BE2C (cell line): Measurements from ENCODE around the gene CDH4.

Source experiments
- DNase-seq: peaks from one replicate; pipeline ENCODE4 v3.0.0-alpha.2; 2020
- H3K27me3 ChIP-seq: fragments of 250-450 bp; sonication (Bioruptor Pico); 2 replicates; pipeline ENCODE4 v1.5.1; 2020; ENCODE audit warnings: mild to moderate bottlenecking
- H3K36me3 ChIP-seq: fragments of 250-450 bp; sonication (Bioruptor Pico); 2 replicates; pipeline ENCODE4 v1.5.1; 2020; ENCODE audit warnings: mild to moderate bottlenecking
- H3K4me1 ChIP-seq: fragments of 250-450 bp; sonication (Bioruptor Pico); 2 replicates; pipeline ENCODE4 v1.5.1; 2020
- H3K4me3 ChIP-seq: 2 replicates; pipeline ENCODE4 v1.5.1; 2011; ENCODE audit warnings: low read depth, low read length
- H3K9me3 ChIP-seq: fragments of 250-450 bp; sonication (Bioruptor Pico); 2 replicates; pipeline ENCODE4 v1.5.1; 2020
- TF ChIP-seq, protein P1 (sequence below): IDR thresholded peaks from 2 replicates; pipeline ENCODE4 v1.5.1; 2012; ENCODE audit warnings: mild to moderate bottlenecking, low read depth, low read length

CDH4 gene

DNA sequence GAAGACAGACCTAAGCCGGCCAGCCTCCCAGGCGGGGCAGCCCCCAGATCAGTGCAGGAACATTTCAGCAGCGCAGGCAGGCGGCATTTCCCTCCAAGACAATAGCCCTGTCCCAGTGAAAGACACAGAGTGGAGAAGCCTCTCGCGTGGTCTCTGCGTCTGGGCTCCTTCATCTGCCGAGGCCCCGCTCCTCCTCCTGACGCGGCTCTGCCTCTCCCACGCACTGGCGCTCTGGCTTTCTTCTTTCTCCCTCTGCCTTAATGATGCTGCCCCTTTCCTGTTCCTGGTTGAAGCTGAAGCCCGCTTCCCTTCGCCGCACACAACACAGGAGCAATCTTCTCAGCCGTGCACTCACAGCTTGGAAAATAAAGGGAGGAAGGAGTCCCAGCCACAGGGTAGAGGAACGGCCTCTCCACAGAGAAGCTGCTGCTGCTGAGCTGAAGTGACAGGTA, 347.5 kb downstream of the CDH4 start:
- no peak for DNase-seq
- no peaks in the 10 kb centered on the region; the same call in 1 of the 2 replicates for H3K9me3 ChIP-seq
- TF ChIP-seq, protein P1, sequence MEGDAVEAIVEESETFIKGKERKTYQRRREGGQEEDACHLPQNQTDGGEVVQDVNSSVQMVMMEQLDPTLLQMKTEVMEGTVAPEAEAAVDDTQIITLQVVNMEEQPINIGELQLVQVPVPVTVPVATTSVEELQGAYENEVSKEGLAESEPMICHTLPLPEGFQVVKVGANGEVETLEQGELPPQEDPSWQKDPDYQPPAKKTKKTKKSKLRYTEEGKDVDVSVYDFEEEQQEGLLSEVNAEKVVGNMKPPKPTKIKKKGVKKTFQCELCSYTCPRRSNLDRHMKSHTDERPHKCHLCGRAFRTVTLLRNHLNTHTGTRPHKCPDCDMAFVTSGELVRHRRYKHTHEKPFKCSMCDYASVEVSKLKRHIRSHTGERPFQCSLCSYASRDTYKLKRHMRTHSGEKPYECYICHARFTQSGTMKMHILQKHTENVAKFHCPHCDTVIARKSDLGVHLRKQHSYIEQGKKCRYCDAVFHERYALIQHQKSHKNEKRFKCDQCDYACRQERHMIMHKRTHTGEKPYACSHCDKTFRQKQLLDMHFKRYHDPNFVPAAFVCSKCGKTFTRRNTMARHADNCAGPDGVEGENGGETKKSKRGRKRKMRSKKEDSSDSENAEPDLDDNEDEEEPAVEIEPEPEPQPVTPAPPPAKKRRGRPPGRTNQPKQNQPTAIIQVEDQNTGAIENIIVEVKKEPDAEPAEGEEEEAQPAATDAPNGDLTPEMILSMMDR: no peak
- H3K4me3 ChIP-seq: no peak overlapping the region
- H3K27me3 ChIP-seq: no peaks in the 10 kb centered on the region
- no peaks in the 10 kb centered on the region for H3K36me3 ChIP-seq
- no peaks in the 10 kb centered on the region for H3K4me1 ChIP-seq

DNA sequence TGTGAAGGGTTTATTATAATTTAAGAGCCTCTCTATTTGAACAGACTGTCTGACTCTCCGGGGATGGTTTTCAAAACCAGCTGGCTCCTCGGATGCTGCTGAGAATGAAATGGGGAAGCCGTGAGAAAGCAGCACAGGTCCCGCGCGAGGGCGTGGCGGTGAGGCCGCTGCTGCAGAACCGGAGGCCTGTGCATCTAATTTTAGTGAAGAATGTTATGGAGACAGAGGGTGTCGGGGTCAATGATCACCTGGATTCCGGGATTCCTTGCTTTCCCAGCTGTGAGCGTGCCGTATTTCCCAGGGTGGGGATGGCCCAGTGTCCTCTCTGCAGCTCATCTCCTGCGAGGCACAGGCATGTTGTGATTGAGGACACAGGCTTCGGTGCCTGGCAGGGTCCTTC, 348.0 kb downstream of the CDH4 start:
- TF ChIP-seq, protein P1: no peak
- H3K9me3 ChIP-seq: no peaks in the 10 kb centered on the region; the same call in 1 of the 2 replicates
- H3K27me3 ChIP-seq: no peaks in the 10 kb centered on the region

DNA sequence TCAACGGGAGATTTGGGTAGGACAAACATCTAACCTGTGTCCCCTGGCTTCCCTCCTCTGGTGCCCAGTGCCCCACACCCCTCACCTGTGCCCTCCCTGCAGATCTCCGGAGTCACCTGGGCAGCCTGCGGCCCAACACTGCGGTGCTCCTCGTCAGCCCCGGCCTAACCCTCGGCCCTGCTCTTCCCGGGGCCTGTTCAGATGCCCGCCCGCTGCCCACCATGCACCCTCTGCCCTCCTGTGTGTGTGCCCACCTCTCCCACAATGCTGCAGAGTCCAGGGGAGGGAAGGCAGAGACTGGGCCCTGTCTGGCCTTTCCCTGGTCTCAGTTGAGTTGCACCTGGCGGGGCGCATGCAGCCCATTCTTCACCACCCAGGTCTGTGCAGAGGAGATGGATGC, 349.3 kb downstream of the CDH4 start:
- no peaks in the 10 kb centered on the region for H3K36me3 ChIP-seq
- no peaks in the 10 kb centered on the region for H3K27me3 ChIP-seq

More for the DNA sequence above, 348.0 kb downstream of the CDH4 start:
- no peaks in the 10 kb centered on the region for H3K36me3 ChIP-seq
- H3K4me3 ChIP-seq: no peak overlapping the region
- DNase-seq: no peak
- no peaks in the 10 kb centered on the region for H3K4me1 ChIP-seq

DNA sequence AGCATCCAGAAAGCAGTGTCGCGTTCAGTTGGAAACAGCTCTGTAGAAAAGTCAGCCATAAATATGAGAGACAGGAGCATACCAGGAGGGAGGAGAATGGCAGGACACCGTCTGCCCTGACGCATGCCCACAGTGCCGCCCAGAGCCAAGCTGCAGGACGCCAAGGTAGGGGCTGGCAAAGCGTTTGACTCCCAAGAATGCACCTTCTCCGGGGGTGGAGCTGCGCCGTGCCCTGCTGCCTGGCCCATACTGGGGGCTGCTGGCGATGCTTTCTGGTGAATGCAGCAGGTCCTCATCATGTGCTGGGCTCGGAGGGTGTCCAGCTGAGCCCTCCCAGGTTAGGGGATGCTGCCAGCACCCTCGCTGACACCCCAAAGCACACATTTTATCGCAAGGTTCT, 349.8 kb downstream of the CDH4 start:
- no peaks in the 10 kb centered on the region for H3K4me1 ChIP-seq
- no peak overlapping the region for H3K4me3 ChIP-seq
- no peaks in the 10 kb centered on the region; the same call in 1 of the 2 replicates for H3K9me3 ChIP-seq
- H3K36me3 ChIP-seq: no peaks in the 10 kb centered on the region
- H3K27me3 ChIP-seq: no peaks in the 10 kb centered on the region
- DNase-seq: no peak
- TF ChIP-seq, protein P1: no peak

More for the DNA sequence above, 349.3 kb downstream of the CDH4 start:
- no peaks in the 10 kb centered on the region; the same call in 1 of the 2 replicates for H3K9me3 ChIP-seq
- no peaks in the 10 kb centered on the region for H3K4me1 ChIP-seq
- no peak overlapping the region for H3K4me3 ChIP-seq
- TF ChIP-seq, protein P1: no peak
- DNase-seq: no peak

DNA sequence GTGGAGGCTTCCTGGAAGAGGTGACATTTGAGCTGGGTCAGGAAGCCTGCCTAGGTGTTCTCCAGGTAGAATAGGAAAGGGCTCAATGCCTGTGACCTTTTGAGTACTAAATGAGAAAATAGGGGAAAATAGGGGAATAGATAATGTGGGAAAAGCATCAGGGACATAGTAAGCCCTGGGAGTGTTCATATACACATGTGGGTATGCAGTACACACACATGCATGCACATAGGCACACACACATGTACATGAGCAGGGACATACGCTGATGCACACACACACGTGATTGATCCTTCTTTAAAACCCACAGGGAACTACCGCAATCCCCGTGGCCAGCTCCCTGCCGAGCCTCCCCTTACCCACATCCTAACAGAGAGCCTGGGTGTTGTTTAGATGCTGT, 351.7 kb downstream of the CDH4 start:
- Histone ChIP-seq H3K27me3 (no peaks in the 10 kb centered on the region), H3K36me3 (no peaks in the 10 kb centered on the region), H3K9me3 (no peaks in the 10 kb centered on the region; the same call in 1 of the 2 replicates), H3K4me3 (no peak overlapping the region), H3K4me1 (no peaks in the 10 kb centered on the region)
- TF ChIP-seq, protein P1: no peak
- no peak for DNase-seq

DNA sequence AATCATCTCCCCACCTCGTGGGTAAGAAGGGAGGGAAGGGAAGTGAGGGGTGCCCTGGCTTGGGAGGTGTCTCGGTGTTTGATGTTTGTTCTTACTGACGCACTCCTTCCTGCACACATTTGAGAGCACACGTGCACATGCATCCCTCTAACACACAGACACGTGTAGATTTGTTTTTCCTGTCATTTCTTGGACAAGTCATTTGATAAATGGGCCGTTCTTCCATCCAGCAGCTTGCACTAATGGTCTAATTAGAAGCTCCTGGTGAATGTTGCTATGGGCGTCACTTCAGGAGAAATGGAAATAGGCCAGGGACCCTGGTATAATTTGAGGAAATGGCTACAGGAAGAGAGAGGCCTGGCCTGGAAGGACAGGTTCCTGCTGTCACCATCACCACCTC, 352.5 kb downstream of the CDH4 start:
- H3K9me3 ChIP-seq: no peaks in the 10 kb centered on the region; the same call in 1 of the 2 replicates
- H3K27me3 ChIP-seq: no peaks in the 10 kb centered on the region
- TF ChIP-seq, protein P1: no peak
- no peak for DNase-seq
- no peaks in the 10 kb centered on the region for H3K36me3 ChIP-seq
- H3K4me1 ChIP-seq: no peaks in the 10 kb centered on the region
- H3K4me3 ChIP-seq: no peak overlapping the region
